Measurements from ENCODE around the gene UNC13B. TPM values are rescaled to one million over a fixed set of nuclear protein-coding genes. Genes with fewer than 3 reads are reported as not detected.

The UNC13B gene
- polyA plus RNA-seq (2013, experiment 1 of 2), result 30.0 TPM
- polyA plus RNA-seq (2013, experiment 2 of 2), result 30.1 TPM

GRCh38 chr9:35161713-35162604 is at the start of gene UNC13B:
Gene UNC13B, plus strand, starts transcription at chr9:35162009. Its CDS starts 275 bp downstream, at chr9:35162284.
- Histone ChIP-seq H2AK5ac (ENCODE audit: low read length) (no peak within 1 kb of the TSS), H3K18ac (ENCODE audit: low read length) (no peak within 1 kb of the TSS), H3K9ac (ENCODE audit: low read length) (peak within 1 kb of the TSS; percentile 83), H3K27me3 (ENCODE audit: insufficient read depth, low read length, poor library complexity) (no peaks in the 10 kb centered on the region), H3K79me1 (ENCODE audit: low read length) (no peaks in the 10 kb centered on the region), H3K4ac (ENCODE audit: low read depth, low read length) (no peak within 1 kb of the TSS), H3K4me1 (ENCODE audit: control insufficient read depth, low read depth, low read length) (no peaks in the 10 kb centered on the region), H3K56ac (ENCODE audit: low read length) (peak within 1 kb of the TSS; percentile 100), H3K79me2 (ENCODE audit: control insufficient read depth, insufficient read depth, low read length) (peaks cover 2% of the 10 kb centered on the region), H4K5ac (ENCODE audit: low read length) (no peak within 1 kb of the TSS), H3K27ac (ENCODE audit: low read depth, low read length) (peak within 1 kb of the TSS; percentile 21), H3K4me2 (ENCODE audit: low read length) (peak within 1 kb of the TSS; percentile 88), H4K8ac (ENCODE audit: low read depth, low read length) (no peak within 1 kb of the TSS), H3K4me3 (ENCODE audit: low read length) (peak within 1 kb of the TSS; percentile 82), H3K36me3 (ENCODE audit: control insufficient read depth, insufficient read depth, low read length) (no peaks in the 10 kb centered on the region), H3K23ac (ENCODE audit: low read length) (no peak within 1 kb of the TSS), H2BK120ac (ENCODE audit: low read depth, low read length) (no peak within 1 kb of the TSS), H2BK15ac (replicated peaks; ENCODE audit: low read depth) (no peak within 1 kb of the TSS), H2BK5ac (ENCODE audit: low read length) (peak within 1 kb of the TSS; percentile 79)
- peak; percentile 99 for DNase-seq
- no CpG with 5 or more reads among the region's 70 CpGs for whole genome bisulfite sequencing (ENCODE audit: extremely low coverage, insufficient coverage, low lambda C conversion rate)

GRCh38 chr9:35112257-35113020 is 49.4 kb upstream of the UNC13B start:
- Histone ChIP-seq H3K27ac (ENCODE audit: low read depth, low read length) (no peak overlapping the region), H3K79me1 (ENCODE audit: low read length) (peaks cover 10% of the 10 kb centered on the region), H3K4me3 (ENCODE audit: low read length) (no peak overlapping the region), H4K5ac (ENCODE audit: low read length) (no peak overlapping the region), H3K4me1 (ENCODE audit: control insufficient read depth, low read depth, low read length) (peaks cover 9% of the 10 kb centered on the region), H3K4ac (ENCODE audit: low read depth, low read length) (peak overlapping the region; percentile 19), H3K18ac (ENCODE audit: low read length) (no peak overlapping the region), H3K23ac (ENCODE audit: low read length) (no peak overlapping the region), H3K9ac (ENCODE audit: low read length) (no peak overlapping the region), H3K79me2 (ENCODE audit: control insufficient read depth, insufficient read depth, low read length) (no peaks in the 10 kb centered on the region), H3K4me2 (ENCODE audit: low read length) (no peak overlapping the region), H4K8ac (ENCODE audit: low read depth, low read length) (no peak overlapping the region), H2BK120ac (ENCODE audit: low read depth, low read length) (no peak overlapping the region), H2BK15ac (replicated peaks; ENCODE audit: low read depth) (no peak overlapping the region), H2BK5ac (ENCODE audit: low read length) (no peak overlapping the region), H3K56ac (ENCODE audit: low read length) (no peak overlapping the region), H3K27me3 (ENCODE audit: insufficient read depth, low read length, poor library complexity) (no peaks in the 10 kb centered on the region), H2AK5ac (ENCODE audit: low read length) (no peak overlapping the region), H3K36me3 (ENCODE audit: control insufficient read depth, insufficient read depth, low read length) (no peaks in the 10 kb centered on the region)
- DNase-seq, result no peak
- WGBS (ENCODE audit: extremely low coverage, insufficient coverage, low lambda C conversion rate), result no CpG with 5 or more reads among the region's 3 CpGs

GRCh38 chr9:35114113-35114839 is 47.5 kb upstream of the UNC13B start:
- Histone ChIP-seq H3K56ac (ENCODE audit: low read length) (peak overlapping the region; percentile 85), H4K8ac (ENCODE audit: low read depth, low read length) (no peak overlapping the region), H3K23ac (ENCODE audit: low read length) (no peak overlapping the region), H2BK15ac (replicated peaks; ENCODE audit: low read depth) (peak overlapping the region; percentile 61), H3K4me3 (ENCODE audit: low read length) (no peak overlapping the region), H3K4ac (ENCODE audit: low read depth, low read length) (peak overlapping the region; percentile 74), H3K4me2 (ENCODE audit: low read length) (peak overlapping the region; percentile 94), H4K5ac (ENCODE audit: low read length) (no peak overlapping the region), H2BK5ac (ENCODE audit: low read length) (peak overlapping the region; percentile 33), H2AK5ac (ENCODE audit: low read length) (no peak overlapping the region), H3K27ac (ENCODE audit: low read depth, low read length) (peak overlapping the region; percentile 93), H3K4me1 (ENCODE audit: control insufficient read depth, low read depth, low read length) (peaks cover 9% of the 10 kb centered on the region), H2BK120ac (ENCODE audit: low read depth, low read length) (no peak overlapping the region), H3K79me1 (ENCODE audit: low read length) (peaks cover 10% of the 10 kb centered on the region), H3K79me2 (ENCODE audit: control insufficient read depth, insufficient read depth, low read length) (no peaks in the 10 kb centered on the region), H3K27me3 (ENCODE audit: insufficient read depth, low read length, poor library complexity) (no peaks in the 10 kb centered on the region), H3K36me3 (ENCODE audit: control insufficient read depth, insufficient read depth, low read length) (no peaks in the 10 kb centered on the region), H3K18ac (ENCODE audit: low read length) (peak overlapping the region; percentile 81), H3K9ac (ENCODE audit: low read length) (peak overlapping the region; percentile 85)
- peak; percentile 100 for DNase-seq
- WGBS (ENCODE audit: extremely low coverage, insufficient coverage, low lambda C conversion rate), result no CpG with 5 or more reads among the region's 5 CpGs

GRCh38 chr9:35114840-35115628 is 46.8 kb upstream of the UNC13B start:
- Histone ChIP-seq H4K8ac (ENCODE audit: low read depth, low read length) (no peak overlapping the region), H3K4me2 (ENCODE audit: low read length) (peak overlapping the region; percentile 94), H3K18ac (ENCODE audit: low read length) (peak overlapping the region; percentile 81), H3K4ac (ENCODE audit: low read depth, low read length) (peak overlapping the region; percentile 74), H3K4me1 (ENCODE audit: control insufficient read depth, low read depth, low read length) (peaks cover 9% of the 10 kb centered on the region), H3K9ac (ENCODE audit: low read length) (peak overlapping the region; percentile 85), H3K36me3 (ENCODE audit: control insufficient read depth, insufficient read depth, low read length) (no peaks in the 10 kb centered on the region), H2AK5ac (ENCODE audit: low read length) (no peak overlapping the region), H3K27ac (ENCODE audit: low read depth, low read length) (peak overlapping the region; percentile 93), H3K4me3 (ENCODE audit: low read length) (peak overlapping the region; percentile 62), H3K56ac (ENCODE audit: low read length) (peak overlapping the region; percentile 85), H3K79me2 (ENCODE audit: control insufficient read depth, insufficient read depth, low read length) (no peaks in the 10 kb centered on the region), H3K27me3 (ENCODE audit: insufficient read depth, low read length, poor library complexity) (no peaks in the 10 kb centered on the region), H2BK120ac (ENCODE audit: low read depth, low read length) (no peak overlapping the region), H3K79me1 (ENCODE audit: low read length) (peaks cover 7% of the 10 kb centered on the region), H2BK15ac (replicated peaks; ENCODE audit: low read depth) (peak overlapping the region; percentile 61), H3K23ac (ENCODE audit: low read length) (no peak overlapping the region), H4K5ac (ENCODE audit: low read length) (no peak overlapping the region), H2BK5ac (ENCODE audit: low read length) (no peak overlapping the region)
- WGBS (ENCODE audit: extremely low coverage, insufficient coverage, low lambda C conversion rate), result no CpG with 5 or more reads among the region's 12 CpGs
- DNase-seq, result peak; percentile 68

All from mesendoderm (in vitro differentiated cells).